ENCODE data around the gene KCNIP4.

KCNIP4 gene

DNA sequence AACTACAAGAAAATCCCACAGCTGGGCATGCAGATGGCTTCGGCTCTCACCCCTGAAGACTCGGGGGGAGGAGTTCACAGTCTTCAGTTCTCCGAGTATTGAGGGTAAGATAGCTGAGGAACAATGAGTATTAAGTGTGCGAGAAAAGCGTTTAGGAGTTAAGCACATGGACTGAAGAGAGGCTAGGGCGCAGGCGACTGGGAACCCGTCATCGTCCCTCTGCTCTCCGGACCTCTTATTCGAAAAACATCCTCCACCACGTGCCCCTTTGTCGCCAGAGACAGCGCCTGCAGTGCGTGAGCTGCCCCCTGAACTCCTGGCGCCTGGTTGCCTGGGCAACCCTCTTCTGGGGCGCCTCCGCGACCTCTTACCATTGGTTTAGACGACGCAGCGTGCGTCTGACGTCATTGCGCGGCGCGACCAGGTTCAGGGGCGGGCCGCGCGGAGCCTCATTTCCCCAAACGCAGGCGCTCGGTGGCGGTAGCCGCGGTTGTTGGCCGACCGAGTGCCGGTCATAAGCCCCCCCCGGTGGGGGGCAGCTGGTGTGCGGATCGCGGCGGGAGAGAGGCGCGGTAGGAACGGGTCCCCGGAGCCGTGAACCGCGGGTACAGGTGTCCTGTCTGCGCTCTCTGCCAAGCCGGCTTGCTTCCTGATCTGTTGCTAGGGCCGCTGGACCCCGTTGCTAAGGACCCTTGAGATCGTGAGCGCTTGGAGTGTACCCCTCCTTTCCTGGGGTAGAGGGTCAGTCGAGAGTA, 1248.4 kb downstream of the KCNIP4 start, which contains the start of gene PACRGL:
Gene PACRGL (plus strand): TSS at position 452 of the 755 bp plus-strand sequence. CDS start 4,024 bp downstream, outside the sequence.
- peak; percentile 93 for DNase-seq

DNA sequence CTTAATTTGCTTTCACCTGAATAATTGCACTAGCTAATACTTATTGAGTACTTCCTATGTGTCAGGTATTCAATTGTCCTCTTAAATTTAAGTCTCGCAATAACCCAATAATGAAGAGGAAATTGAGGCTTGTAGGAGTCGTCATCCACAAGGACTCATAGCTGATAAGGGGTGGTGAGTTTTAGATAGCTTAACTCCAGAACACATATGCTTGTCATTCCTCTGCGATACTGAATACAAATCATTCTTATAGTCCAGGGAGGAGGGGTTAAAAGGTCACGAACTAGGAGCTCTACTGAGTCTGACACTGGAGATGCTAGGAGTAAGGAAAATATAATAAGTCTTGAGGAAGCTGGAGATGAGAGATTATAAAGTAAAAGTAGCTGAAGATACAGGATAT, 1249.8 kb downstream of the KCNIP4 start:
- DNase-seq: no peak

DNA sequence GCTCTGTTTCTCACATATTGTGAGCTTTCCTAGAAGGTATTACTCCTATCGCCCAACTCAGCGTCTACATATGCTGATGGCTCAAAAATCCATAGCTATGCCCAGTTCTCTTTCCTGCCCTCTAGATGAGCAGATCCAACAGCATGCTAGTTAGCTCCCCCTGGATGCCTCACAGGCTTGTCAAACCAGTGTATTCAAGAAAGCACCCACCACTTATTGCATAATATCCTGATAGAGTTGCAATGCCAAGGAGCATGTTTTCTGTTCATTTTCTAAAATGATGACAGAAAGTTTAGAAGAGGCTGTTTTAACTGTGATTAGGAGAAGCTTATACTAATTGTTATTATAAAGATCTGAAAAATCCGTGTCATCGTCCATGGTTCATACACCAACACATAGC, 1250.2 kb downstream of the KCNIP4 start:
- no peak for DNase-seq

DNA sequence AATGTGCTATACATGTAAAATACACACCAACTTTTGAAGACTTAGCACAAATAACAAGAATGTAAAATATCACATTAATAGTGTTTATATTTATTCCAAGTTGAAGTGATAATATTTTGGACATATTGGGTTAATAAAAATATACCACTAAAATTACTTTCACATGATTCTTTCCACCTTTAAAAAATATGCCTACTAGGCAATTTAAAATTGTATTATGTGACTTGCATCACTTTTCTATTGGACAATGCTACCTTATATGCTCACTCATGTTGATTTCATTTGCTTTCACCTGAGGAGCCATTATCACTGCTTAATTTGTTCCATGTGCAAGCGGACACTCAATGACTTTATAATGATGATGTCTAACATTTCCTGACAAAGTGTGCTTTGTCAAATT, 1251.8 kb downstream of the KCNIP4 start:
- no peak for DNase-seq

DNA sequence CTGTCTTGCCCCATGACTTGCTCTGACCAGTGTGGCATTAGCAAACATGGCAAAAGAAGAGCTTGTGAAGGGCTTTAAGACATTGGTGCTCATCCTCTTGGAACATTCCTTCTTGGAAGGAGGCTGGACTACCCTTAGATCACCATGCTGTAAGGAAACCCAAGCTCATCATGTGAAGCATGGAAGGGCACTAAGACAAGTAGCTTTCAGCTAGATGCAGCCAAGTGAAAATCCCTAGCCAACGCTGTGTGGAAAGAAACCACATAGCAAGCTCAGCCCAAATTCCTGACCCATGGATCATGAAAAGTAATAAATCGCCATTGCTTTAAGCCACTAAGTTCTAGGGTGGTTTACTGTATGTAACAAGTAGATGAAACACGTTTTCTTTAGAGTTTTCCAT, 1260.7 kb downstream of the KCNIP4 start:
- no peak for DNase-seq

DNA sequence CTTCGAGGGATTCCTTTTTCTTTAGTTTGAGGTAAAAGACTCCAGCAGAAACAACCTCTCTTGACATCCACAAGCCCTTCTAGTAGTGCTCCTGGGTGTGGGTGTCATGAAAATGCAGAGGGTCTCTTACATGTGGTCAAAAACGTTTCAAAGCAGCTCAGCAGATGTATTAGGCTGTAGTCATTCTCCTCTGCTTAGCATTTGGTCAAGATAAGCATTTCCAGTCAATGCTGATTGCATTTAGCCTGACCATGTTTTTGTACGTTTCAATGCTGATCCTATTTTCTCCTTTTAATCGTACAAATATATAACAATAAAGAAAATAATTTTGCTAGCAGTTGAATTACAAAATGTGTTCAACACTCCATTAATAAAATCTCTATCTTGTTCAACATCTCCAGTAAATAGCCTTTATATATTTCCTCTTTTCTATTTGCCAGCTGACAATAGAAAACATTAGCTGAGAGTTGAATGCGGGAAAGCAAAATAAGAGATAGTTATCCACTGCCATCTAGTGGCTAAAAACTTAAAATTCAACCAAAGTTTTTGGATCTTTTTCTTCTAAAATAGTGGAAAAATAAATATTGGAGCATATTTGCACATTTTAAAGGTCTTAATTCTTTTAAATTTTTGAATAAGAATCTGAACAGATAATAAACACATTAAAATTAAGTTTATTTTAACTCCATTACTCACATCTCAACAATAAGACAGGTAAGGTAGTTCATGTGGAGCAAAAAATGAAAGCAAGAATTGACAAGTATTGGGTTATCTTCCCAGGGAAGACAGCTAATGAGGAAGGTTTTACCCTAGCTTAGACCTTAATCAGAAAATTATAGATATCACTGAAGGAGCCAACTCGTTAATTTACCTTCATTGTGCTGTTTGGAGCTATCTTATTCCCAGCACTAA, 1263.5 kb downstream of the KCNIP4 start:
- DNase-seq: no peak

DNA sequence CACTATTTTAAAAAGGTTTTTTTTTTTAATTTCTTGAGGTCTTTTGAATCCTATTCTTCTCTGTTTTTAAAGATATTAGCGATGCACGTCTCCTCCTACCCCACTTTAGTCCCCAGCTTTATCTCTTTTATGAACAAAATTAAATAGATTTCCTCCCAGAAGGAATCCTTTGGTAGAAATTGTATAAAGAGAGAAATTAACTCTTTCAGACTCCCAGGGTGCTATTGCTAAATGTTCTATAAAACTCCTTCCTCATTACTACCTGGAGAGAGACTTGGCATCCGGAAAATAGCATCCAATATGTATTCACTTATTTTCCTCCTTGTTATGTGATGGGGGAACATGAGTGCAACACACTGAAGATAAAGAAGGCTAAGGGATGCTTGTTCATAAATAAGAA, 1264.8 kb downstream of the KCNIP4 start:
- DNase-seq: no peak

DNA sequence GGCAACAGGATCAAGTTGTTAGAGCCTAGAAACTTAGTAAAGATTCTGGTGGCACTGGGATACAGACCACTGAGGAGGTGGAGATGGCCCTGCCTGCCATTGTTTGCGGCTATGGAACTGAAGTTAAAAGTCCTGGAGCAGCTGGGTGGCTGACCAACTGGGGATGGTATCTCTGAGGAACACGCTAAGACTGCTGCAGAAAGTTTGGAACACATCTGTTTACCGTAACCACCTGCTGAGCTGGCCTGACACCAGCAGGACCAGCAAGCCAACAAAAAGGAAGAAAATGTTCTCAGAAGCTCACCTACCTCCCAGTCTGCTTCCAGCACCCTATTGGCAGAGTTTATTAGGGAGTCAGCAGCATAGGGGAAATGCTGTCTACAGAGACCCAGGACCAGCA, 1265.7 kb downstream of the KCNIP4 start:
- DNase-seq: no peak

DNA sequence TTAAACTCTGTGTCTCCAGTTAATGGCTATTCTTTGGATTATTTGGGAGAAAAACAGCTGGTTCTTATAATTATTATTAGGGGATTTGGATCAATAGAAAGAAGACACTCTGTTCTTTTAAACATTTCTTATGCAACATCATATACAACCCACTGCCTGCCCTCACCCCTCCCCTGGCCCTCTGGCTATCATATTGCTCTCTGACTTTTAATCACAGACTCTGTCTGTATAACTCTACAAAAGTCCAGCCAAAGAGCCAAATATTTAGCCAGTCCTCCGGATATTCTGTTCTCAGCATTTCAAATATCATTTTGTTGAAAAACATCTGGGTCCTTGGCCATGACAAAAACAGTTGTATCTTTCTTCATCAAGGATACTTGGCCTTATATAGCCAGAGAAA, 1267.3 kb downstream of the KCNIP4 start:
- no peak for DNase-seq

DNA sequence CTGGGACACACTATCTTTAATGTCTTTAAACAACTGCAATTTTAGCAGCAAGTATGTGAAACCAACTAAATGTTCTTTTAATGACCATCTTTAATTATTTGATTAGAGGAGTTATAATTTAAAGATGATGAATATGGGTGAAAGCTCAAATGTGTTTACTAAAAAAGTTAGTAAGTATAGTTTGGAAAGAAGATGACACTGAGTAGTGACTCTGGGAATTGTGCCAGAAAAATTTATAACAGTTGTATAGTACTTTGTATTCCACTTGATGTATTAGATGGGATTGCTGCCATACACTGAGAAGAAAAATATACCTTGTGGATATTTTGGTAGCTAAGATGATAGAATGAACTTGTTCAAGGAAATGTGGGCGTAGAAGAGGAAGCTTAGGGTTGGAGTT, 1267.8 kb downstream of the KCNIP4 start:
- no peak for DNase-seq

DNA sequence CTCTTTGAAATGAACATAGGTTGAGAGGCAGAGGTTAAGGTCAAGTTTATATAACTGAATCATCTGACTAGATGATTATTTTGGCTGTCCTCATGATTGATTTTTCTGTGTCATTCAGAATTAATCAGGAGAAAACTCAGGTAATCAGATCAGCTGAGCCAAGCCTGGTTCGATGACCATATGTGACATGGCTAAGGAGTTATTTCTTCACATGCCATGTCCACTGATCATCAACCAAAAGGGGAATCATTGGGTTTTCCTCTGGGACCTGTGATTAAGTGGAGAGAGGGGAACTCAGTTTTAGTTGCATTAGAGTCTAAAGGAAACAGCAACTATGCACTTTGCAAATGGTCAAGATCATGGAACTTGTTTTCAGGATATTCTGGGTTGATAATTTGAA, 1268.6 kb downstream of the KCNIP4 start:
- DNase-seq: no peak
